ENCODE measurements around the gene OR8B3.

DNA sequence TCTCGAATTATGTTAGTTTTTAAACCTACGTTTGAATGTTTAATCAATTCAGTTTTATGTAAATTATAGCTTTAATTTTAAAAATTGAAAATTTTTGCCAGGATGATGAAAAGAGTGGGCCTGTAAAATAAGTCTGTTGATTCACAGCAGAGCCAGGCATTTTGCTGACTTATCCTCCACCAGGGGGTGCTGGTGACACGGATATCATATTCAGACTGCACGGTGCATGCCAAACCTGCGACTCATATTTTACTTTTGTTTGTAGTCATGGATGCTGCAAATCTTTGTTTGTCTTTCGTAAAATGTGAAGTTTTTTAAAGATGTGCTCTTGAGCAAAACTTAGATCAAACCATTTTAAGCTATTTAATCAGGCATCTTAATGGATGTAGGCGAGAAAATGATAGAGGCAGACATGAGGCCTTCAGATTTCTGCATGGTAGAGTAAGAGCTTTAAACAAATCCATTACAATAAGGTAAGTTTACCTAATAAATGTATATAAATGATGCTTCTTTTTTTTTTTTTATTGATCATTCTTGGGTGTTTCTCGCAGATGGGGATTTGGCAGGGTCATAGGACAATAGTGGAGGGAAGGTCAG lies 3.6 kb upstream of the OR8B3 start:
- TF ChIP-seq, protein P1, sequence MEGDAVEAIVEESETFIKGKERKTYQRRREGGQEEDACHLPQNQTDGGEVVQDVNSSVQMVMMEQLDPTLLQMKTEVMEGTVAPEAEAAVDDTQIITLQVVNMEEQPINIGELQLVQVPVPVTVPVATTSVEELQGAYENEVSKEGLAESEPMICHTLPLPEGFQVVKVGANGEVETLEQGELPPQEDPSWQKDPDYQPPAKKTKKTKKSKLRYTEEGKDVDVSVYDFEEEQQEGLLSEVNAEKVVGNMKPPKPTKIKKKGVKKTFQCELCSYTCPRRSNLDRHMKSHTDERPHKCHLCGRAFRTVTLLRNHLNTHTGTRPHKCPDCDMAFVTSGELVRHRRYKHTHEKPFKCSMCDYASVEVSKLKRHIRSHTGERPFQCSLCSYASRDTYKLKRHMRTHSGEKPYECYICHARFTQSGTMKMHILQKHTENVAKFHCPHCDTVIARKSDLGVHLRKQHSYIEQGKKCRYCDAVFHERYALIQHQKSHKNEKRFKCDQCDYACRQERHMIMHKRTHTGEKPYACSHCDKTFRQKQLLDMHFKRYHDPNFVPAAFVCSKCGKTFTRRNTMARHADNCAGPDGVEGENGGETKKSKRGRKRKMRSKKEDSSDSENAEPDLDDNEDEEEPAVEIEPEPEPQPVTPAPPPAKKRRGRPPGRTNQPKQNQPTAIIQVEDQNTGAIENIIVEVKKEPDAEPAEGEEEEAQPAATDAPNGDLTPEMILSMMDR (IDR thresholded peaks at IDR 0.05): peak; percentile 23 to 66 (median 44)
- TF ChIP-seq POLR2A (IDR thresholded peaks at IDR 0.05): no peak
